Suprapubic skin (tissue), 4 donors: ENCODE data around the gene ANKRD11.
"Not testable (repeated sequence)": the region's sequence is repeated elsewhere in the genome, so short reads cannot be mapped to it uniquely, and the experiment has no call there.

Experiments used
- EP300 ChIP-seq: sonication (generic); formaldehyde crosslinking; IDR thresholded peaks from one replicate; pipeline ENCODE4 v1.6.1; 2017; ENCODE audit warnings: antibody characterized with exemption
- POLR2A ChIP-seq, 2 donors: fragments of 450-650 bp; IDR thresholded peaks; one replicate each; pipeline ENCODE4 v1.6.1; 2017; ENCODE audit warnings: antibody characterized with exemption in 2 of 2, mild to moderate bottlenecking in 2 of 2, moderate library complexity in 2 of 2
- POLR2AphosphoS5 ChIP-seq, 3 donors: sonication (generic); formaldehyde crosslinking; IDR thresholded peaks; one replicate each; pipeline ENCODE4 v1.6.1; 2017; ENCODE audit warnings: antibody characterized with exemption in 3 of 3
- TF ChIP-seq, protein P1 (sequence below), 2 donors: fragments of 200-600 bp in 1 of 2; fragments of 450-650 bp in 1 of 2; sonication (generic) in 1 of 2; IDR thresholded peaks; one replicate each; pipeline ENCODE4 v1.5.1; 2016 to 2019; ENCODE audit warnings: antibody characterized with exemption in 2 of 2, mild to moderate bottlenecking in 1 of 2, moderate library complexity in 1 of 2

DNA sequence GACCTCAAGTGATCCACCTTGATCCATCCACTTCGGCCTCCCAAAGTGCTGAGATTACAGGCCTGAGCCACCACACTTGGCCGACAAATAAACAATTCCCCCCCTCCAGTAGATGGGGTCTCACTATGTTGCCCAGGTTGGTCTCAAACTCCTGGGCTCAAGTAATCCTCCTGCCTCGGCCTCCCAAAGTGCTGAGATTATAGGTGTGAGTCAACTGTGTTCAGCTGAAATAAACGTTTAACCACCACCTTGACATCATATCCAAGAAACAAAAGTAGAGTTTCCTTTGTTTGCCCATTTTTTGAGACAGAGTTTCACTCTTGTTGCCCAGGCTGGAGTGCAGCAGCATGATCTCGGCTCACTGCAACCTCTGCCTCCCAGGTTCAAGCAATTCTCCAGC is 107.8 kb downstream of the ANKRD11 start:
- TF ChIP-seq, protein P1, sequence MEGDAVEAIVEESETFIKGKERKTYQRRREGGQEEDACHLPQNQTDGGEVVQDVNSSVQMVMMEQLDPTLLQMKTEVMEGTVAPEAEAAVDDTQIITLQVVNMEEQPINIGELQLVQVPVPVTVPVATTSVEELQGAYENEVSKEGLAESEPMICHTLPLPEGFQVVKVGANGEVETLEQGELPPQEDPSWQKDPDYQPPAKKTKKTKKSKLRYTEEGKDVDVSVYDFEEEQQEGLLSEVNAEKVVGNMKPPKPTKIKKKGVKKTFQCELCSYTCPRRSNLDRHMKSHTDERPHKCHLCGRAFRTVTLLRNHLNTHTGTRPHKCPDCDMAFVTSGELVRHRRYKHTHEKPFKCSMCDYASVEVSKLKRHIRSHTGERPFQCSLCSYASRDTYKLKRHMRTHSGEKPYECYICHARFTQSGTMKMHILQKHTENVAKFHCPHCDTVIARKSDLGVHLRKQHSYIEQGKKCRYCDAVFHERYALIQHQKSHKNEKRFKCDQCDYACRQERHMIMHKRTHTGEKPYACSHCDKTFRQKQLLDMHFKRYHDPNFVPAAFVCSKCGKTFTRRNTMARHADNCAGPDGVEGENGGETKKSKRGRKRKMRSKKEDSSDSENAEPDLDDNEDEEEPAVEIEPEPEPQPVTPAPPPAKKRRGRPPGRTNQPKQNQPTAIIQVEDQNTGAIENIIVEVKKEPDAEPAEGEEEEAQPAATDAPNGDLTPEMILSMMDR (IDR thresholded peaks at IDR 0.05), result not testable (repeated sequence)
- not testable (repeated sequence) for TF ChIP-seq POLR2A (IDR thresholded peaks at IDR 0.05); EP300; POLR2AphosphoS5 (IDR thresholded peaks at IDR 0.05)
